GM10847 (cell line): ENCODE results near the gene CASZ1.

ENCODE experiments used
- POLR2A ChIP-seq: IDR thresholded peaks from 2 replicates; pipeline ENCODE4 v1.6.1; 2011; ENCODE audit not compliant: insufficient read length; ENCODE audit errors: extremely low read depth

Gene CASZ1

DNA sequence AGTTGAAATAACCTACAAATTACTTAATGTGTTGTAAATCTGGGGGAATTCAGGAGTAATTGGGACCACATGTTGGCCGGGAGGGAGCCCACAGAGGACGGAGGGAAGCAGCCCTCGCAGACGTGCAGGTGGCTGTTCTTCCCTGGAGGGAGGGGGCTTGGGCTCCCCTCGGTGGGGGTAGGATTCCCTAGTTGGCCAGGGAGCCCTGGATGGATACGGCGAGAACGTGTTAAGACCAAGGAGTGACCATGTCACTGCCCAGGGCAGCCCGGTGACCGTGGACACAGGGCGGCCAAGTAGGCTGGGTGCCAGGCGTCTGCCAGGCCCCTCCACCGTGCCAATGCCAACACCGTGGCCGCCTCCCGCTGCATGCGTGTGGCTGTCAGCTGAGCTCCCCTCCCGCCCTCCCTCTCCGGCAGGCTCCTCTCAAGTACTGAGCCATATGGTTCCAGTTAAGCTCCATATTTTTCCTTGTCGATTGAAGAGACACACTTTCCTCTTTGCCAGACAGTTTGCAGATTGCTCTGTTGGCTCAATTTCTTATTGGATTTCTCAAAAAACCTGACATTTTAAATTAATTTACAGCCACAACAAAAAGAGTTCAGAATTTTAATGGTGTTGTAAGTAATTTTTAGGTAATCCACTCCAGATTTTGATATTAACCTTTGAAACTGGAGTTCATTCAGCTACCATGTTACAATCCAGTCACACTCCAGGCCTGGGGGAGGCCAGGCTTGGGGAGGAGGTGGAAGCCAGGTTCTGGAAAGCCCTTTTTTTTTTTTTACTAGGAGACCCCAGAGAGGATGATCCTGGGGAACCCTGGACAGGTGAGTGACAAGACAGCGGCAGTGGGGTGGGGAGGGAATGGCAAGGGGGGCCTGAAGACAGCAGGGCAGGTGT lies 71.2 kb downstream of the CASZ1 start:
- no peak for TF ChIP-seq POLR2A

DNA sequence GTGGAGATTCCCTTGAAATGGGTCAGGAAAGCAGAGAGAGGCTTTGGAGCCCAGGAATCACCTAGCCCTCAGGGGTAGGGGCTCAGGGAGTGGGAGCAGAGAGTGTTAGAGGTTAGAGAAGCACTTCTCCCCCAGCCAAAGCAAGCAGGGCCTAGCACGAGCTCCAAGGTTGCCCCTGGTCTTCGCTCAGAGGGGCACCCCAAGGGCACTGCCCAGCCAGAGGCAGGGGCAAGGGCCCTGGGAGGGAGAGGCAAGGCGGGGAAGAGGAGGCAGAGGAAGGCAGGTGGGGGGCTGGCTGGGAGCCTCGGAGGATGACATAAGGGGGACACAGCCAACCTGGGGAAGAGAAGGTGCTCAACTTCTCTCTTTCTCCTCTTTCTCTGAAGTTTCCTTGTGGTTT lies 71.9 kb downstream of the CASZ1 start:
- no peak for TF ChIP-seq POLR2A

DNA sequence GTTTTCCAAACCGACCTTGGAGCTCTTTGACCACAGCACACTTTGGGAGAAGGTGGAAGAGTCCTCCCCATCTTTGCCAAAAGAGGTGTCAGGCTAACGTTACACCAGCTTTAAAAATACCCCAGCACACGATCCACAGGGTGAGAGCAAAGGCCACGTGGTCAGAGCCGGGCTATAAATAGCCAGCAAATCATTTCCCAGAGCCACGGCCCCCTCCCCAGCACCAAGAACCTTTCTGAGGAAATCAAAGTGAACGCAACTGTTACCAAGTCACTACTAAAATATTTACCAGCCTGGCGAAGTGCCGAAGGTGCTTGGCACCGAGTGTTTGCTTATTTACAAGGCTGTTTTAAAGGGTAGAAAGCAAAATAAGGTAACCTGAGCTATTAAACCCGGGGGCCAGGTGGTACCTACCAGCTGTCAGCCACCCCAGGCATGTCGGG lies 72.4 kb downstream of the CASZ1 start:
- no peak for TF ChIP-seq POLR2A

DNA sequence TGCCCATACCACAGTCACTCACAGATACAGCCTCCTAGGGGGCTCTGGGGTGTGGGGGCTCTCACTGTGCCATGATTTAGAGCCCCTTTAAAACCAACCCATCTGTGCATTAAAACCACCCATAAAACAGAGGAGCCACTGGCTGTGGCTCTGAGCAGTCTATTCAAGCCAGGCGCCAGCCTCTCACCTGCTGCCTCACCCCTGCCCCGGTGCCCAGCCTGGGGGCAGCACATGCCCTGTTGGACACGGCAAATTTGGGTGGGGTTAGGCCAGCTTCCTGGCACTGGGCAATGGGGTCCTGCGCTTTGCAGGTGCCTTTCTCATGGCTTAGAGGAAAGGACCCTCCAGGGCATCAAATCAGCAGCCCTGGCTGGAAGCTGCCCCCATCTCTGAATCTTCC lies 73.1 kb downstream of the CASZ1 start:
- no peak for TF ChIP-seq POLR2A

DNA sequence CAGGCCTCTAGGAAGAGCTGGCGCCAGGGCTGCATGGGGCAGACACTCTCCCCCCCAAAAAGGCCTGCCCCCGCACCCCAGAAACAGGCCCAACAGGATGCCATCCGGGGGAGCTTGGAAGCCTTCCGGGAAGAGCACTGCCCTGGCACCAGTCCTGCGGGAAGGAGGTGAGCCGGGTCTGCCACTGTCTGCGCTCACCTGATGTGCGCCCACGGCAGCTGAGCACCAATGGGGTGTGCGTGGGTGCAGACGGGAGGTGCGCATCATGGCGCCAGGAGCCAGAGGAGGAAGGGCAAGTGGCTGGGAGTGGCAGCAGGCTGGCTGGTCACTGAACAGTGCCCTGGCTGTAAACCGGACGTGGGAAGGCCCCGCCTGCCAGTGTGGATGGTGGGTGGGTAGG lies 73.6 kb downstream of the CASZ1 start:
- TF ChIP-seq POLR2A: no peak

DNA sequence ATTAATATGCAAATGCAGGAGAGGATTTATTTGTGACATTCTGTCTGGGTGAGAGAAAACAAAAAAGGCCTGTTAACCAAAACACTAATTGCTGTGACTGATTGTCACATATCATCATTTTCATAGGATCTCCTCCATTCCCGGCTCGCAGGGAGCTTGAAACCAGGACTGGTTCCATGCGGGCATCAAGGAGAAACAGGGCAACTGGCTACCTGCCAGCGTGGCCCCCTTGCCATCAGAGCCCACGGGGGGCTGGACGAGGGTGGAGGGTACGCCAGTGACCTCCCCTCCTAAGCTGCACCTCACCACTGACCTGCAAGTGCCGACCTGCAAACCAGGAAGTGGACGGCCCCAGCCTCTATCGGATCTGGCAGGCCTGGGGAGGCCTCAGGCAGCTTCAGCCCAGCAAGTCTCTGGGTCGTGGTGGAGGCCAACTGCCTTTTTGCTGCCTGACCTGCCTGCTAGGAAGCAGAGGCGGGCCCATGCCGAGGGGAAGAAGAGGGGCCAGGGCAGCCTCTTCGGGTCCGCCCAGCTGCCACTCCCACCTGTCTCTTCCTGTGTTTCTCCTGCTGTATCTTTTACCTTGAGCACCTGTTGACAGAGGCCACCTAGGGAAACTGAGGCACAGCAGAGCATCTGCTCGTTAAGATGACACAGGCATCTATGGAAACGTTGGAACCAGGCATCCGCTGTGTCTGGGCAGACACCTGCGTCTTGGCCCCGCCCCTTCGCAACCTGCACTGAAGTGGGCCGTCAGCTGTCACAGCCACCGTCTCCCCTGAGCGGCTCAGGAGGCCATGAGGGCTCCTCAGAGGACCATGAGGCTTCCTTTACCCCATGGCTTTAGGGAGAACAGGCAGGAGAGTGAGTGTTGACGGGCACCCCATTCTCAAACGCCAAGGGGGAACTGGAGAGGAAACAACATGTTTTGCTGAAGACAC lies 74.8 kb downstream of the CASZ1 start:
- TF ChIP-seq POLR2A: no peak

DNA sequence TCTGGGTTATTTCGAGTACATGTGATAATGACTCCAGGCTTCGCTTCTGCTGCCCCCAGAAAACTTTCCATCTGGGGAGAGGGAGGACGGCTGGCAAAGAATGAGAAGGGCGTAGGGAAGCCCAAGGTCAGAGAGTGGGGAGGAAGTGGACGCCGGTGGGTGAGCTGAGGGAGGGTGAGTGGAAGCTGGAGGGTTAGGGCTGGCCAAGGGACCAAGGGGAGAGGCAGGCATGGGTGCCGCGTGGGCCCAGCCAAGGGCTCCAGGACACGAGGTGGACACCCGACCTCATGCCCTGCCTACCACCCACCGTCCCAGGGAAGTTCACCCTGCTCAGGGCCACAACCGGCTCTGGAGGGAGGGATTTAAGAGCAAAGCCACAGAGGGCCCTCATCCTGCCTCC lies 75.8 kb downstream of the CASZ1 start:
- TF ChIP-seq POLR2A: no peak

DNA sequence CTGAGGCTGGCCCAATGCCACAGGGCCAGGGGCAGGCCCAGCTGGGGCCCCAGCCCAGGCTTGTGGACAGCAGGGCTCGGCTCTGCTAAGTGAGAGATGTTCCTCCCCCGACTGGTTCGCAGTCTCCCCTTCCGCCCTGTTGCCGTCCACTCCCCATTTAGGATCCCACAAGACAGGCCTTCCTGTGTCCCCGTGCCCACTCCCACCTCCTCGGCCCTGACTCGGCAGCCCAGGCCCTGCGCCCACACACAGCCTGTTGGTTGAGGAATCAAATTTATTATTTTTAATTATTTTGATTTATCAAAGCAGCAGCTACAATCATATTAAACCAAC lies 78.4 kb downstream of the CASZ1 start:
- no peak for TF ChIP-seq POLR2A

DNA sequence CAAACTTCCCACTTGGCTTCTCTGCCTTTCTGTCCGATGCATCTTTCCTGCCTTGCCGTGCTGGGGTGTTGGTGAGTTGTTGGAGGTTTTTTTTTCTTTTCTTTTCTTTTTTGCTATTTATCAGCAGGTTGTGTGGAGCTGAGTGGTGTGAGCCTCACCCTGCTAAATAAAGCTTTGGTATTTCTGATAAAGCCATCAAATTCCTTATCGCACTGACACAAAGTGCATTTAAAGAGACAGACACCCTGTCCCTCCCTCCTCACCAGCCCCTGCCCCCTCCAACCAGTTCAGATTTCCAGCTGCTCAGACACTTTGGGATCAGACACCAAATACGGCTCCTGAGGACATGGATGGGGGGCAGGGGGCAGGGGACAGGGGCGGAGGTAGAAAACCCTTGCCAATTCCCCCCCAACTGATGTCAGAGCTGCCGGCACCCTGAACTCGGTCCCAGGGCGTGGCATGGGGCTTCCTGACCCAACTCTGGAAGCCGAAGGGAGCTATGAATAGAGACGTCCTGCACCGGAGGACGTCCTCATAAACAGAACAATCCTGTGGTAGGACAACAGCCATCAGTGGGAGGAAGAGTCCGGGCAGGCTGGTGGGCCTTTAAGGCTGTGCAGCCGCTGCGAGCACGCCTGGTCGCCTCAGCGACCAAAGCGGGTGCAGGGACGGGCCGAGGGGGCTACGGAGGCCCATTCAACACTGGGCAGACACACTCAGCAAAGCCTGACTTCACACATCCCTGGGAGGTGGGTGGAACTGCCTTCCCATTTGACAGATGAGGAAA lies 79.0 kb downstream of the CASZ1 start:
- TF ChIP-seq POLR2A: no peak

DNA sequence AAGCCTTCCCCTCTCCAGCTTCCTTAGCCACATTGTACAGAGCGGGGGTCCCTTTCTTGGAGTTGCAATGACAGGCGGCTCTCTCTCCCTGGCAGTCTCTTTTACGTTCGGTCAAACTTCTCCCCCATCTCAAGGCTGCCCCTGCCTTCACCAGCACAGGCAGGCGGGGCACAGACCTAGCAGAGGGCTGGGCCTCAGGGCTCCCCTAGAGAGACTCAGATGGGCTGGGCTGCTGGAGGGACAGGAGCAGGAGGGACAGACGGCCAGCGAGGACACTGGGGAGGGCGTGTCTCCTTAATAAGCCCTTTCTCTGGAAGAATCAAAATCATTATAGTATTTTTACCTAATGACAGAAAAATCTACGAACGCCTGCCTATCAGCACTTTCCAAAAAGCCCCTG lies 79.6 kb downstream of the CASZ1 start:
- TF ChIP-seq POLR2A: no peak

DNA sequence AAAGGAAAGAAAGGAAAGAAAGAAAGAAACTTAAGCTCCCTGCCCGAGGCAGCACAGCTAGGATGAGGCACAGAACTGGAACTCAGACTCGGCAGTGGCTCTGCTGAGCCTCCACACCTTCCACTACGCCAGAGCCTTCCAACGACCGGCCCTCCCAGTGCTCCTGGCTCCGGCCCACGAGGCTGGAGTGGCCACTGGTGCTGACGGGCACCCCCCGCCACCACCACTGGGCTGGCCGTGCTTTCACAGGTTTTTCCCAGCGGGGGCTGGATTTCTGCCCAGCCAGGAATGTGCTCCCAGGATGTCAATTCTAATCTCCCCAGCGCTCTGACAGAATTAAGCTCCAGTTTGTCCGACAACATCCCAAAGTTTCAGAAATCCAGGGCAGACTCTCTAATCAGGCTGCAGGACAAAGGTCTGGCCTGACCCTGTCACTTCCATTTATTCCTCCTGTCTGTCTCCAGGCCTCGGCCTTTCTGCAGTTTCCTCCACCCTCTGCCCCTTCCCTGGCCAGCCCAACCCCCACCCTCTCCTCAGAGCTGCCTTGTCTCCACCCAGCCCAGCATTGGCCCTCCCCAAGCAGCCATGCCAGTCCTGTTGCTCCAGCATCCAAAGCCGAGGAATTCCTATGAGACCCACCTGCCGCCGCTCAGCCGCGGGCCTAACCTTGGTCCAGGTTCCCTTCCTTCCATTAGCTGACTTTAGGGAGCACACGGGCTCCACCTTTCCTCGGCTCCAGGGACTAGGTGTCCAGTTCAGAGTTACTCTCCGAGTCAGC lies 81.9 kb downstream of the CASZ1 start:
- no peak for TF ChIP-seq POLR2A

DNA sequence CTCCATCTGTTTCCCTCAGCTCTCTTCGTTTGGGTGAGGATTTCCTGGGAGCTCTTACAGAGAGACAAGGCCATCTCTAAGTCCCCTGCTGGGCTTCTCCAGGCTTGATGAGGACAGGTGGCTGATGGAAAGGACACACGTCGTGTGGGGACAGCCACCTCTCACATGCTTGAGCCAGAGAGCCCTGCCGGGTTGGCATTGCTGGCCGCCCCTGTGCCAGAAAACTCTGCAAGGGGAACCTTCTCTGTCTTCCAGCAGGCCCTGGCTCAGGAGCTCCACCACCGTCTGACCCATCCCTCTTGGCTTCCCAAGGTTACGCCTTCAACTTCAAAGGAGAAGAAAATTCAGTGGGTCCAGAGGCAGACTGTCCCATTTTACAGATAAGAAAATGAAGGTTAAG lies 82.8 kb downstream of the CASZ1 start:
- no peak for TF ChIP-seq POLR2A

DNA sequence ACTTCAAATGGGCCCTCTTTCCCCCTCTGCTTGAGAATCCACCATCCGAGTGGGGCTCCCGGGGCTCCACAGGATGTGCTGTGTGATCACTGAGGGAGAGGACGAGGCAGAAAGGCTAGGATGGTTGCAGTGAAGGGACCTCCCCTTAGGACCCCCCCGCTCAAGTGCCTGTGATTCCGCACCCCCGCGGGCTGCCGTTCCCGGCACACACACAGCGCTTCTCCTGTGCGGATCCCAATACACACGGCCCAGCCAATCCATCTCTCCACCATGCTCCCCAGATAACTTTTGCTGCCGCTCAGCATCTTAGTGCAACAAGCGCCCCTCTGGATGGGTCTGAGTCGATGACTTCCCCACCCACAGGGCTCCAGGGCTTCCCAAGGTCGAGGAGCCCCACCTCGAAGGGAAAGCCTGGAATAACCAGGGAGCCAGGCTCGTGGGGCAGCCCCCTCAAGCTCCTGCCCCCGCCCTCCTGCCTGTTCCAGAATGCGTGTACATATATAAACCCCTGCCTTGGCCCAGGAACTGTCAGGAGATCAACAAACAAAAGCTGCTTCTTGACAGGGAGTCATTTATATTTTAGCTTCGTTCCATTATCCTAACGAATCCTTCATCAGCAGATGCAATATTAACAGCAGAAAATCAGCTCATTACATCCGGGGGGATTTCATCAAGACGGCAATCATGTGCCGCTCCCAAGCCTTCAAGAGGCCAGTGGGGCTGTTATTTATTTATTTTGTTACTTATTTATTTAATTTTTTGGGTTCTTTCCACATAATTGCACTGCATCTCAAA lies 83.7 kb downstream of the CASZ1 start:
- no peak for TF ChIP-seq POLR2A

DNA sequence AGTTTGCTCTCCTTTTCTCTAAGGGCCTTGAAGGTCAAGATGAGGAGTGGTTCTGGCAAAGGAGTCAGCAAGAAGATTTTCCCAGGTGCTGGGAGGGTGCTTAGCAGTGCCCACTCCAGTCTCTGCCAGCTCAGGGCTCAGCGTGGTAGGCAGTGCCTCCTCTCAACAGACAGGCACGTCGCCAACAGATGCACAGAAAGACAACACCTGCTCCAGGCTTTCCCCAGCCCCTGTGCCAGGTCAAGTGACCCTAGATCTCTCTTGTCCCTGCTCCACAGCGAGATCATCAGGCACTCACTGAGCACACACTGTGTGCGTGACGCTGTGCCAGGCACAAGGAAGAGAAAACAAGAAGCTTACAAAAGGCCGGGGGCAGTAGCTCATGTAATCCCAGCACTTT lies 86.0 kb downstream of the CASZ1 start:
- TF ChIP-seq POLR2A: no peak
